Kidney (tissue), 14 donors: ENCODE results near the gene HMBS. TPM values are rescaled to one million over a fixed set of nuclear protein-coding genes. Genes with fewer than 3 reads are reported as not detected.
"Not testable (repeated sequence)": the region's sequence is repeated elsewhere in the genome, so short reads cannot be mapped to it uniquely, and the experiment has no call there.

Source experiments
- DNase-seq, 5 donors: peaks; one replicate each; pipeline ENCODE4 v3.0.0-alpha.2; 2013 to 2020
- FAIRE-seq: peaks from 2 replicates; lab custom pipeline; 2012; peaks lifted over from hg19 to GRCh38; lab: Jason Lieb, UNC
- H3K27ac ChIP-seq, 2 donors: one replicate each; pipeline ENCODE4 v1.7.0; 2013; ENCODE audit warnings: low read depth in 2 of 2, low read length in 2 of 2, inconsistent platforms in 1 of 2
- H3K27me3 ChIP-seq: one replicate; pipeline ENCODE4 v1.7.1; 2013; ENCODE audit warnings: low read length, inconsistent platforms; ENCODE audit not compliant: control insufficient read depth, insufficient read depth
- H3K36me3 ChIP-seq, 3 donors: one replicate each; pipeline versions ENCODE4 v1.7.0 to v1.7.1; 2013; ENCODE audit warnings: low read length in 3 of 3, control low read depth in 1 of 3, inconsistent platforms in 1 of 3; ENCODE audit not compliant: insufficient read depth in 3 of 3, control insufficient read depth in 2 of 3
- H3K4me1 ChIP-seq, 3 donors: one replicate each; pipeline versions ENCODE4 v1.7.0 to v1.7.1; 2013; ENCODE audit warnings: low read length in 3 of 3, inconsistent platforms in 1 of 3, low read depth in 1 of 3; ENCODE audit not compliant: control insufficient read depth in 2 of 3, insufficient read depth in 2 of 3
- H3K4me3 ChIP-seq, 3 donors: one replicate each; pipeline versions ENCODE4 v1.7.0 to v1.8.1; 2013; ENCODE audit warnings: low read length in 3 of 3, control low read depth in 1 of 3, inconsistent platforms in 1 of 3
- H3K9ac ChIP-seq, 3 donors: one replicate each; pipeline versions ENCODE4 v1.7.0 to v1.7.1; 2013; ENCODE audit warnings: low read length in 3 of 3, control low read depth in 1 of 3, inconsistent platforms in 1 of 3
- H3K9me3 ChIP-seq, 3 donors: one replicate each; pipeline versions ENCODE4 v1.7.0 to v1.7.1; 2013; ENCODE audit warnings: low read length in 3 of 3, control low read depth in 1 of 3, inconsistent platforms in 1 of 3; ENCODE audit not compliant: control insufficient read depth in 2 of 3, insufficient read depth in 1 of 3
- CTCF ChIP-seq: IDR thresholded peaks from 3 replicates; pipeline ENCODE4 v1.5.1; 2012; ENCODE audit warnings: mild to moderate bottlenecking, moderate library complexity, borderline replicate concordance; ENCODE audit not compliant: insufficient read depth; ENCODE audit errors: extremely low read depth
- intact Hi-C: fragments of 100-400 bp; cut with DNase I; formaldehyde crosslinking; loops from one replicate; pipeline ENCODE4 v1.11.1; 2022
- polyA plus RNA-seq: library from polyadenylated mRNA; stranded (reverse); fragments of 350-450 nt; fragmentation: Illumina TruSeq; extraction: RNeasy Lipid Tissue Mini Kit (QIAGEN cat#74804); gene quantifications from one replicate; pipeline ENCODE4 v1.2.3, GENCODE V29; 2014; ENCODE audit warnings: low read depth, low replicate concordance; ENCODE audit not compliant: insufficient read depth
- total RNA-seq: library from RNA; stranded (reverse); fragmentation: NEBNext Ultra II Directional; extraction: Animal tissue kit (Norgen Biotek cat#: 25700); gene quantifications from one replicate; pipeline ENCODE4 v1.2.1, GENCODE V29; 2021
- donor health status: control.
- donor health status: control.
- donor health status: control.
- donor health status: control.
- donor health status: control.
- donor health status: DM: yes; HTN: yes; CAD: no.
- donor health status: Normal renal cell carcinoma (clear cell type).

The HMBS gene
- total and polyA plus RNA-seq, 2 donors from 2014 or later, result 16.7 to 32.3 TPM

GRCh38 chr11:119055901-119056300 lies 28.8 kb upstream of the HMBS start:
- peak overlapping the region; percentile 44 to 89 (median 82) for H3K9ac ChIP-seq
- intact Hi-C loops, result no loop called here
- TF ChIP-seq CTCF, result no peak
- H3K4me3 ChIP-seq, result peak overlapping the region; percentile 62 to 80 (median 69)
- H3K4me1 ChIP-seq, result peaks cover 0 to 11% (median 8%) of the 10 kb centered on the region in 3 donors
- no peaks in the 10 kb centered on the region for H3K27me3 ChIP-seq
- FAIRE-seq, result no peak
- peak in 2 of 5 donors; percentile 9 to 41 for DNase-seq
- H3K9me3 ChIP-seq, result no peaks in the 10 kb centered on the region
- H3K27ac ChIP-seq, result no peak overlapping the region
- H3K36me3 ChIP-seq, result peaks cover 0 to 39% (median 33%) of the 10 kb centered on the region in 3 donors

- DNase-seq (peak in 2 of 5 donors; percentile 24 to 88), FAIRE-seq (no peak)
- Histone ChIP-seq H3K9me3 (no peaks in the 10 kb centered on the region), H3K27me3 (no peaks in the 10 kb centered on the region), H3K4me1 (peaks cover 0 to 11% (median 8%) of the 10 kb centered on the region in 3 donors), H3K9ac (peak overlapping the region; percentile 44 to 89 (median 82)), H3K4me3 (peak overlapping the region; percentile 62 to 80 (median 69)), H3K27ac (peak overlapping the region; percentile 60 to 83), H3K36me3 (peaks cover 0 to 41% (median 28%) of the 10 kb centered on the region in 3 donors)
- TF ChIP-seq CTCF, result no peak
- intact Hi-C loops, result no loop called here
Observed at GRCh38 chr11:119056421-119056999, 28.2 kb upstream of the HMBS start.

GRCh38 chr11:119057000-119057769 lies 27.5 kb upstream of the HMBS start, which contains the start of gene HYOU1:
TSS of gene HYOU1 (minus strand) at chr11:119057205. CDS start at chr11:119056160, 1,045 bp downstream.
- DNase-seq (peak; percentile 97 to 99 (median 98)), FAIRE-seq (no peak)
- Histone ChIP-seq H3K4me1 (peaks cover 0 to 11% (median 8%) of the 10 kb centered on the region in 3 donors), H3K36me3 (peaks cover 0 to 35% (median 21%) of the 10 kb centered on the region in 3 donors), H3K27ac (peak within 1 kb of the TSS; percentile 81 to 83), H3K9ac (peak within 1 kb of the TSS; percentile 44 to 89 (median 82)), H3K4me3 (peak within 1 kb of the TSS; percentile 63 to 88 (median 78)), H3K9me3 (no peaks in the 10 kb centered on the region), H3K27me3 (no peaks in the 10 kb centered on the region)
- intact Hi-C loops, result no loop called here
- peak; percentile 26 for TF ChIP-seq CTCF

- H3K27ac ChIP-seq, H3K27me3 ChIP-seq, FAIRE-seq, intact Hi-C loops, H3K9ac ChIP-seq, DNase-seq, H3K4me3 ChIP-seq, H3K9me3 ChIP-seq: not testable (repeated sequence)
- Histone ChIP-seq H3K36me3 (peaks cover 0 to 15% (median 6%) of the 10 kb centered on the region in 3 donors), H3K4me1 (peaks cover 0 to 11% (median 8%) of the 10 kb centered on the region in 3 donors)
Observed at GRCh38 chr11:119059128-119059527, 25.6 kb upstream of the HMBS start.
